HG03520 (cell line): ENCODE data around the gene EPHB3.
"Not testable (repeated sequence)": the region's sequence is repeated elsewhere in the genome, so short reads cannot be mapped to it uniquely, and the experiment has no call there.

Experiments used
- ATAC-seq: cut with Tn5 transposase; IDR thresholded peaks from one replicate; pipeline ENCODE4 v1.9.1; 2021; ENCODE audit warnings: mild to moderate bottlenecking, moderate library complexity; ENCODE audit not compliant: unreplicated experiment

Gene EPHB3

DNA sequence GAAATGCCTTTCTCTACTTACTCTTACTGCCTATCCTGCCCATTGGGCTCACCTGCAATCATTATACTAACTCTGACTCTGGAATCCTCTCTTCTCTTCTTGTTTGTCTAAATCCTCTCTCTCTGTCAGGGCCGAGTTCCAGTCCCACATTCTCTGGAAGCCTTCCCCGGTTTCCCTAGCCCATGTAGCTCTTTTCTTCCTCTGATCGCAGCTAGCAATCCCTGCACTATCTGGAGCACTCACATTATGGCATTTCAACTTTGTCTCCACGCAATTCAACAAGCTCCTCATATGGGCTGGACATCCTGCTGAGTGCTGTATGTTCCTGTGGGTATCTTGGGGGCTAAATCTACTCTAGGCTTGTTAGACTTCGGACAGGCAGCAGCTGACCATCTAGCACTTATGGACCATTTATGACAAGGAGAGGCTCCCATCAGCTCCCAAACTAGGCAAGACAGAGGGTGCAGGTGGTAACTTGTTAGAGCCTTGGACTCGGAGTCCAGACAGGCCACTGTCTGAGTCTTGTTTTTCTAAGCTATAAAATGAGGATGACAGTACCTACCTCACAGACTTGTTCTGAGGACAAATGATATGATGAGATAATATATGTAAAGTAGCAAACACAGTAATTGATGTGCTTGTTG is 58.3 kb downstream of the EPHB3 start:
- ATAC-seq = no peak

DNA sequence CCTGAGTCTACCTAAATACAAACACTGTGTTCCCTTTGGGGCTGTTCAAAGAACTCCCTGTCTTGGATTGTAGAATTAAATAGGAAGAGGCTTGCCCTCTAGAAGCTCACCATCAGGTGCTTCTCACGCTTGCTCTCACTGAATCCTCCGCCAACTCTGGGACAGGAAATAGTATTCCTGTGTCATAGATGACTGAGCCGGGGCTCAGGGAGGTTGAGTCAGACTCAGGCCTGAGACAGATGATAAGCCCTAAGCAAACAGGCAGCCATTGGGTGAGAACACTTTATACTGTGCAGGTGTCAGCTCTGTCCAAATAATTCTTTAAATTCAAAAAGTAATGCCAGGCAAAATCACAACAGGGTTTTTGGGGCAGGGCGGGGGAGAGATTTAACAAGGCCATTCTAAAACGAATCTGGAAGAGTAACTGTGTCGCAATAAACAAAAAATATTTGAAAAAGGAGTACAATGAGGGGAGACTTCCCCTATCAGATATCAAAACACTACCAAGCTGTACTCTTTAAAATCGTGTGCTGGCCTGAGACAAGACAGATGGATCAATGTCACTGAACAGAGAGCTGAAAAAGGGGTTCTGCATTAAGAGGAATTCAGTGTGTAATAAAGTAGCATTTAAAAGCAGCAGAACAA is 59.0 kb downstream of the EPHB3 start:
- no peak for ATAC-seq

DNA sequence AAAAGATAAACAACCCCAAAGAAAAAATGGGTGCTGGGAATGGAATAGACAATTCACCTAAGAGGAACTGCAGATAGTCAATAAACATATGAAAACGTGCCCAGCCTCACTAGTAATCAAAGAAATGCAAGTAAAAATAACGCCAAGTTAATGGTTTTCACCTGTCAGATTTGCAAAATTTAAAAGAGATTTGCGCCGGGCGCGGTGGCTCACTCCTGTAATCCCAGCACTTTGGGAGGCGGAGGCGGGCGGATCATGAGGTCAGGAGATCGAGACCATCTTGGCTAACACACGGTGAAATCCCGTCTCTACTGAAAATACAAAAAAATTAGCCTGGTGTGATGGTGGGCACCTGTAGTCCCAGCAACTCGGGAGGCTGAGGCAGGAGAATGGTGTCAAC is 60.6 kb downstream of the EPHB3 start:
- ATAC-seq = not testable (repeated sequence)

DNA sequence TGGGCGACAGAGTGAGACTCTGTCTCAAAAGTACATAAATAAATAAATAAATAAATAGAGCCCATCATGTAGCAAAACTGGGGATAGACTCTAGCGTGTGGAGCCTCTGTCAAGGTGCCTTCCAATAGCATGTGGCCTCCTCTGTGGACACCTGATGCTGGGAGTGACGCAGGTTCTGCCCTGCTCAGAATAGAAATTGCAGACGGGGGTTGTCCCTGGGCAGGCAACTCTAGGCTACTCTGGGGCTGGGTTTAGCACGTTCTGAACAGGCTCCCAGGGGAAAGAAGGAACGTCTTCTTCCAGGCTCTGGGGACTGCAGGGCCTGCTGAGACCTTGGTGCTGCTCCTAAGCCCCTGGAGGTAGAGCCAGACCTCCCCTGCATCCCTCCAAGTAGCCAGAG is 65.3 kb downstream of the EPHB3 start:
- ATAC-seq = no peak

DNA sequence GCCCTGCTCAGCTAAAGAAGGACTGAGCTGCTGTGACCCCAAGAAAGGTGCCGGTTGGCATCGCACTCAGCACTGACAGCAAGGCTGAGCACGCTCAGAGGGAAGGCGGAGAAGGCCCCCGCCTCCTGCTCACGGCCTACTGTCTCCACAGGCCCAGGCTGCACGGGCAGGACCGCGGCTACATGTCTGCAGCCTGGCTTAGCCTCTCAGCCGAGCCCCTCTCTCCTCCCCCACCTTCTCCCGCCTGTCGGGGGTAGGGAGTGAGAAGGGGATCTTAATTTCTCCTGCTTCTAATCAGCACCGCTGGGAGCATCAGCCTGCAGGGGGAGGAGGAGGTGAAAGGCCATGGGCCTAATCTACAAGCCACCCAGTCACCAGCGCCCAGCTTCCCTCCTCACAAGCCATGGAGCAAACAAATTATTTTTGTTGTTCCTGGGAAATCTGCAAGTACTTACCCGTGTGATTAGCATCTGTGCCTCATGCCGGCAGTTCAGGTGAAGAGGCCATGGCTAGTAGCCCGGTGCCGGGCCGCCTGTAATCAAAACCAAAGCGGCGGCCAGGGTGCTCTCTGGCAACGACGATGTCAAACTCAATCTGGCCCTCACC is 68.1 kb downstream of the EPHB3 start:
- no peak for ATAC-seq

DNA sequence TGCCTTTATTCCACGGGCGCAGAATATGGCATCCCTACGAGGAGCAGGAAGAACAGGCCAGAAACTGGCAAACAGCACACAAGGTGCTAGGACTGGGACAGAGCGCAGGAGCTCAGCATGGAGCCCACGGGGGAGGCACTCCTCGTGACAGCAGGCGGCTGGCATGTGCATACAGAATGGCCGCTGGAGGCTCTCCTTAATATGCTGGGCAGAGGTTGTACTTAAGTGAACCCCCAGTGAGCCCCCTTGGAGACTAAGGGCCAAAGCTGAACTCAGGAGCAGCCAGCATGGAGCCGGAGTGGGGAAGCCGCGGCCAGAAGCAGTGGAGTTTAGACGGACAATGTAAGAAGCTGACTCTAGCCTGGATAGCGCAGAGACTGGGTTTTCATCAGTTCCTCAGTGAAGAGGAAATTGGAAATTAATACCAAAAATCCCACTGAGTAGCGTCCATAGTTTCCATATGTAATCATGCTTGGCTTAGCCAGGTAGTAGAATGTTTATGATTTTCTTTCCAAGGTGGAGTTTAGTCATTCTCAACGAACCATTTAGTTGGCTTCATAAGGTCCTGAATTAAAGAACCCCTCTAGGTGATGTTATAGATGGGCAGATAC is 69.4 kb downstream of the EPHB3 start:
- ATAC-seq = no peak

DNA sequence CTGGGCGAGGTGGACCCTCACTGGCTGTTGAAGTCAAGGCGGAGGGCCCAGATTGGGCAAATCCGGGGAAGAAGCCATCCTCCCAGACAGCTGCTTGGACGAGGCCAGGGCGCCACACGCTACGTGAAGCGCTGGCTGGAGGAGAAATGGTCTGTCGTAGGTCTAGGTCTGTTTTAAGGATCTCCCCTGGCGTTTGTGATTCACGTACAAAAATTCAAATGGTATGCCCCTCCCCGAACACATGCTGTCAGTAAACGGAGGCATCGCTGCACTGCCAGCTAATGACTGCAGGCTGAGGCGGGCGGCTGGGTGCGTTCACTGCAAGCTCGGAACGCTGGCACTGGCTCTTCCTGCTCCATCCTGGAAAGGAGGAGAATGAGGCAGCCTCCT is 69.9 kb downstream of the EPHB3 start:
- ATAC-seq = no peak
